ENCODE results near the gene RSPH6A.
A peak's percentile ranks its signal among the peaks of the same experiment; 100 is the strongest.

RSPH6A gene

DNA sequence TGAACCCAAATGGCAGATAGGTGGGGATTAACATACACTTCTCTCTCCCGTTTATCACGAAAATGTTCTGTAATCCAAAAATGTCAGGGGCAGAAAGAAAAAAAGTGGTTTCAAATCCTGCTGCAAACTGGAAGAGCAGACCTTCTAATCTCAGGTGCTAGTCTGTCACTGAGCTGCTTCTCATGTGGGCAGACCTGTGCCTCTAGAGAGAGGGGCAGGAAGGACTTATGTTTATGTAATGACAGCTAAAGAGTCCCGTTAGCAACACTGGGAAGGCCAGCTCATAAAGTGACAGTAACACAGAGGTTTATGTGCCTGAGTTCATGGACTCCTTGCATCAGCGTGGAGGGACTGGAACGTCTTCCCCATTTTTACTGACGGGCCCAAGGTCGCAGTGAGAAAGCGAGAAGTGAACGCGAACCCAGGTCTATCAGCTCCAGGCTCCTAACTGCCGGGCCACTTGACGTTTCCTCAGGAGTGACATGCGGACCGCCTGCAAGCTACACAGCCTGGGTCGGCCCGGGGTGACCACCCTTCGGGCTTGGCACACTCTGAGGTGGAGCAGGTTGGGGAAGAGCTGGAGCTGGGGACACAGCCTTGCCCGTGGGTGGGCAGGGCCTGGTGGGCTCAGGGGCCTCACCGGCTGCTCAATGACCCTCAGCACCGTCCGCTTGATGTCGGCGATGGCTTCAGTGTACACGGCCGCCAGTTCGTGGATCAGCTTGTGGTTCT lies 9.6 kb upstream of the RSPH6A start:
- no peak for DNase-seq

DNA sequence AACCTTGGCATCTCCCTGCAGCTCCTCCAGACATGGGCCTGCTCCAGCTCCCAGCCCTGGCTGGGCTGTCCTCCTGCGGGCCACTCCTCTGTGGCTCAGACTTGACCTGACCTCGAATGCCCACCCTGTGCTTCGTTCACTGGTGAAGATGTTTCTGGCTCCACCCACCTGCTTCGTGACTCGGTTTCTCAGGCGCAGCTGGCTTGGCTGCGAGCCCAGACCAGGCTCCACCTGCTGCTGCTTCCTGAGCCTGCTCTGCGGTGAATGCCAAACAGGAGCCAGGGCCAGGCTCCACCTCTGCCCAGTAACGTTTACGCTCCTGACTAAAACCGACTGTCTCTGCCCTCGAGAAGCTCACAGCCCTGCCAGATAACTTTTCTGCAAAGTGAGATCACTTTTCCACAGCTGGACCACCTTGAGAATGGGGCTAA lies 8.9 kb upstream of the RSPH6A start:
- peak; percentile 18 for DNase-seq

DNA sequence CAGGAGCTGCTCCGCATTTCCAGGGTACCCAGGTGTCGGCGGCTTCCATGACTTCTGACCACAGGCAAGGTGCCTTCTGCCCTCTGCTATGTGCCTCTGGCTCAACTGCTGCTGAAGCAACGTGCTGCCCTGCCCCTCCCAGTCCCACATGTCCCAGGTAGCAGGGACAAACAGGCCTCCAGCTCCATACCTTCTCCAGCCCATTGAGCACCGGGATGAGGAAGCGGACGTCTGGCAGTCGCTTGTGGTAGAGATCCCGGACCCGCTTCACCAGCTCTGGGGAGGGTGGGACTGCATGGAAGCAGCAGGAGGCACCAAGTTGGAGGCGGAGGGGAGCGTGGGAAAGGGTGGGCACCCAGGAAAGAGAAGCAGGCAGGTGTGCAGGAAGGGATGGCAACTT lies 8.1 kb upstream of the RSPH6A start:
- DNase-seq = no peak

DNA sequence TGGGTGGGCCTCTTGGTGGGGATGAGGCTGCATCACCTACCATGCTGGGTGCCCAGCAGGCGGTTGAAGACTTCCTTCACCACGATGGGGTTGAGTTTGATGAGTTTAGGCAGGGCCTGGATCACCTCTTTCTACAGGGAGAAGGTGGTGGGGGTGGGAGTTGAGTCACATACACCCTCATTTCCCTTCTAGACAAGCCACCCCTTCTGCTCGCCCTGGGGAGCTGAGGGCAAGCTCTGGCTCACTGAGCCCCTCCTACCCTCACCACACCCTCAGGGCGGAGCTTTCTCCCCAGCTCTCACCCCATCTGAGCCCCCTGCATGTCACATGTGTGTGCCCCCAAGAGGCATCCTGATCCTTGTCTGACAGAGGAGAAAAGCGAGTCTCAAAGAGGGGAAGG lies 7.6 kb upstream of the RSPH6A start:
- no peak for DNase-seq

DNA sequence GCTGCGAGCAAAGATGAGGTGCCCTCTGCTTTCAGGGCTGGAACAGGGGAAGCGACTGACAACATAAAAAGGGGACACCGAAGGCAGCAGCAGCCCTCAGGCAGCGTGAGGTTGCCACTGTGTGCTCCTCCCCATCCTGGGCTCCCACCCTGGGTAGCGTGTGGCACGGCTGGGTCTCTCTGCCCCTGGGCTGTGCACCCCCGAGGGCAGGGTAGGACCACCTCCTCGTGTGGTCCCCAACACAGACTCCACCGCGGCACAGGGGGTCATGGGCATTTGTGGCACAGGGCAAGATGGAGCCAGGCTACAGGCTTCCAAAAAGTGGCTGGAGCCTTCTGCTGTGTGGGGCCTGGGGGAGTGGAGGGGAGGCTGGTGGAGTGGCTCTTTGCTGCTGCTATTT lies 6.5 kb upstream of the RSPH6A start:
- no peak for DNase-seq

DNA sequence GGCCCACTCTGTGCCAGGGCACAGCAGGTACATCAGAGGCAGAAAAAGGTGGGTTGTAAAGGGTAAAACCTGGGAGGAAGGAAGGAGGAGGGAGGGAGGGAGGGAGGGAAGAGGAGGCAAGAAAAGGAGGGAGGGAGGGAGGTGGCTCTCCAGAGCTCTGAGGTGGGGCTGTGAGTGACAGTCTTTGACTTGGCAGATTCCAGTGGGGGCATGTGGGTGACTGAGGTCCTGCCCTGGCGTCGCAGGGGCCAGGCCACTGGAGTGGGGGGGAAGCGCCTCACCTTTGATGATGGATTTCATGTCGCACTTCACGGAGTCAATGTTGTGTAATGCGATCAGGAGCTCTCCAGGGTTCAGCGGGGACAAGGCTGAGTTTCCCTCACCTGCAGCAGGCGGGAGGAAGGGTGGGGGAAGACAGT lies 6.0 kb upstream of the RSPH6A start:
- DNase-seq = no peak

DNA sequence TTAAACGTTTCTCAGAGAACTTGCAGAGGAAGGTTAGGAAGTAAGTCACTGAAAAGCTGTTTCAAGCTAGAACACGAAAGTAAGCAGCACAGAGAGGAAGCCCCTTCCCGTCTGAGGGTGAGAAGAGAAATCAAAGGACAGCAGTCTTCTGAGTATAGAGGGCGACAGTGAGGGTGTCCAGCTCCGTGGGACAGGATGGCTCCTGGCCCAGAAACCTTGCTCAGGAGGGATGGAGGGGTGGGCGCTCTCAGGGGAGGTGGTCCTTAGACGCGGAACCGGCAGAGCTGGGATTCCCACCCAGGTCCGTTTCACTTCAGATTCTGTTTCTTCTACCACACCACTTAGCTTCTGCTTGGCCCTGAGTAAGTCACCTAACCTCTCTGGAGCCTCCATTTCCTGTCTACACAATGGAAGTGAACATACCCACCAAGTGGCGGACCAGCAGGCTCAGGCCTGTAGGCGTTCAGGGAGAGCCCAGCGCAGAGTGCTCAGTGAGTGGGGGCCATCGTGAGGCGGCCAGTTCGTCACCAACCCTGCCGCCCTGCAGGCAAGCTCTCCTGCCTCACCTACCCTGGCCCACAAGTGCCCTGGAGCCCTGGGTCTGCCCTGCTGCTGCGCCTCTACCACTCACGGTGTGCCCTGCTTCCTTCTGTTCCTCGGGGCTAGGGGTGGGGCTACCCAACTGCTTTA lies 5.5 kb upstream of the RSPH6A start:
- no peak for DNase-seq

DNA sequence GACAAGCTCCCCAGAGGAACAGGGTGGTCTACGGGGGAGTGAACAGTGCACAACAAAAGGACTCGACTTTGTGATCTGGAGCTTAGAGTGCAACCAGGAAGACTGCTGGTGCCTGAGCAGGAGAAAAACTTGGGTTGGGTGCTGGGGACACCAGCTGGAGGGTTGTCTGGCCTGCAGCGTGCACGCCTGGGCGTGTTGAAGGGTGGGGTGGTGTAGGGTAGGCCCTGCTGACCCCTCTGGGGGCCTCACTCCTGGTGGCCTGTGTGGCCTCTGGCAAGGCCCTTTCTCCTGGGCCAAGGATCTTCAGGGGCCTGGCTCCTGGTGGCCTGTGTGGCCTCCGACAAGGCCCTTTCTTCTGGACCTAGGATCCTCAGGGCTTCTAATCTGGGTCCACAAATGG lies 4.7 kb upstream of the RSPH6A start:
- DNase-seq = no peak

DNA sequence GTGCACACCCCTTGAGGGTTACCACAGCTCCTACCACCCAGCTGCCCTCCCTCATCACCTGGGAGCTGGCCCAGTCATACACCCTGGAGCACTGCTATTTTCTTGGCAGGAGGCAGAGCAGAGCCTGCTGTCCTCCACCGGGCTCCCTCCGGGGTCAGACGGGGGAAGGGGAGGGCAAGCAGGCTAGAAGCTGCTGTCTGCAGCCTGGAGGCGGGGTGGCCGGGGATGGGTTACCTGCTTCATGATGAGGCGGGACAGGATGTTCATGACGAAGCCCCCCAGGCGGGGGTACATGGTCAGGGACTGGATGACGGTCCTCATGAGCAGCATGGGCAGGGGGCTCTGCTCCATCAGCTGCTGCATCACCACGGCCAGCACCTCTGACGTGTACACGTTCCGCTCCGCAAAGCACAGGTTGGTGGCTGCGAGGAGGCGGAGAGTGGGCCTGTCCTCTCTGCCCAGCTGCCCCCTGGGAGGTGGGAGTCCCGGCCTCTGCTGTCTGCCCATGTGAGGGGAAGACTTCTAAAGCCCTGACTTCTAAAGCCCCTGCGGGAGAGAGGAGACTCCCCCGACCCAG lies 2.7 kb upstream of the RSPH6A start:
- no peak for DNase-seq

DNA sequence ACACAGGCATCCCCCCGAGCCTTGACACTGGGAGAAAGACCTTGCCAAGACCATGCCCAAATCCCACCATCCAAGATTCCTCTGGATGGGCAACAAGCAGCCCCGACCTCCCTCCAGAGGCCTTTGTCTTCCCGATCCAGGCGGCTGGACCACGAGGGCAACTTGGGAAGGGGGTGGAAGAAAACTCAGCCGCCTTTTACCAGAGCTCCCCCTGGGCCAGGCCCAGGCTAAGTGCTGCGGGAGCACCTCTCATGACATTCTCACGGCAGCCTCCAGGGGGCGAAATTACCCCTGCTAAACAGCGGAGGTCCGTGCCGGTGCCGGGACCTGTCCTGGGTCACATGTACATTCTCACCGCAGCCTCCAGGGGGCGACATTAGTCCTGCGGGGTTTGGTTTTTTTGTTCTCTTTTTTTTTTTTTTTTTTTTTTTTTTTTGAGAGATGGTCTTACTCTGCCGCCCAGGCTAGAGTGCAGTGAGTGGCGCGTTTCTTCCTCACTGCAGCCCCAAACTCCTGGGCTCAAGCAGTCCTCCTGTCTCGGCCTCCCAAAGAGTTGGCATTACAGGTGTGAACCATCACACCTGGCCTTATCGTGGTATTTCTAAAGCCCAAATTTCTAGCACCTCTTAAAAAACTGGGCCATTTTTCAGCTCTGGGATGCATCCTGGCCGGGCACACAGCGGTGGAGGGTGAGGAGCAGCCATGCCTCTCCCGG lies 2.1 kb upstream of the RSPH6A start:
- DNase-seq = no peak

DNA sequence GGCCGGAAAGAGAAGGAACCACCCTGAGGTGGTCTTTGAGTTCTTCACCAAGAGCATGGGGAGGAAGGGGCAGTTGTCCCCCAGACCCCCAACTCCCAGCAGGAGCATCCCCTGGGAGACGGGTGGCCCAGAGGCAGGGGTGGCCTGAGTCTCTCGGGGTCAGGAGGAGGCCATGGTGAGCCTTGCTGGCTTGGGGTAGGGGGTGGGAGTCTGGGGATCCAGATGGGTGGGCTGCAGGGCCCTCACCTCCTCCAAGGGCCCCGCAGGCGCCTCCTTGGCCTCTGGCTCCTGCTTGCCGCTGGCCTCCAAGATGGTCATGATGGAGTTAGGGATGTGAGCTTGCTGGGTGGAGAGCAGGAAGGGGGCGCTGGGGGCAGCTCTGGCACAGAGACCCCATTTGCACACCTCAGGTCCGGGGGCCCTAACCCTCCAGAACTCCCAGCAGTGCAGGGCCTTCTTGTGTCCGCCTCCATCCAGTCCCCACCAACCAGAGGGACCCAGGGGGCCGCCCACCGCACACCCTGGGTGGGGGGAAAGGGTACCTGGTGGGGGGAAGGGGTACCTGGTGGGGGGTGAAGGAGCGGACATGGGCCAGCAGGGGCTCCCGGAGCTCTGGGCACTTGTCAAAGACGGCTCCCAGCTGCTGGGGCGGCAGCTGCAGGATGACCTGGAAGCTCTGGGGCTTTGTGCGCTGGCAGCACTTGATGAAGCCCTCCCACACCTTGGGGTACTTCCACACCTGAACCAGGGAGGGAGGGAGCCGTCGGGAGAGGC lies 1.3 kb upstream of the RSPH6A start:
- no peak for DNase-seq

DNA sequence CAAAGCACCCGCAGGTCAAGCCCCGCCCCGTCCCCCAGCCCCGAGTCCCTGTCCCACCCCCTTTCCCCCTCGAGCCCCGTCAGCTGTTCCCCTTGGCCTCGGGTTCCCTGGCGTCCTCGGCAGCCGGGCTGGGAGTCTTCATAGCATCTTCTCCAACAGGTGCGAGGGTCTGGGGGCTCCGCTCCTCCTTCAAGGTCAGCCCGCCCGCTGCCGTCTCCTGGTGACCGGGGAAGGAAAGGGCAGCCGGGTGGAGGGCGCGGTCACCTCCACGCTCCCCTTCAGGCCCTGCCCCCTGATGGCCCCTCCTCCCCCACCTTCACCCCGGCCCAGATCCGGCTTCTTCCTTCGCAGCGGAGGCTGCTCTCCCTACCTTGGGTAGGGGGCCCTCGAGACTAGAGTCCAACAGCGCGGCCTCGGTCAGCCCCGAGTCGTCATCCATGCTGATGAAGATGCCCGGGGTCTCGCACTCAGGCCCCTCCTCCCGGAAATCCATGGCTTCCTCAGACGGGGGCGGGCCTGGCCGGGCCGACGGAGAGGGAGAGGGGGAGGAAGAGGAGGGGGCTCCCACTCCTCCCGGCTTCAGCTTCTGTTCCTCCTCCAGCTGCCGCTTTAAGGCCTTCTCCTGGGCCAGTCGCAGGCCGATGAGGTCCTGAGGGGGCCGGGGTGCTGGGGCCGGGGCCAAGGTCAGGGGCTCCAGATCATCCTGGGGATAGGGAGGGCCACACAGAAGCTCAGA lies 541 bp upstream of the RSPH6A start:
- no peak for DNase-seq

DNA sequence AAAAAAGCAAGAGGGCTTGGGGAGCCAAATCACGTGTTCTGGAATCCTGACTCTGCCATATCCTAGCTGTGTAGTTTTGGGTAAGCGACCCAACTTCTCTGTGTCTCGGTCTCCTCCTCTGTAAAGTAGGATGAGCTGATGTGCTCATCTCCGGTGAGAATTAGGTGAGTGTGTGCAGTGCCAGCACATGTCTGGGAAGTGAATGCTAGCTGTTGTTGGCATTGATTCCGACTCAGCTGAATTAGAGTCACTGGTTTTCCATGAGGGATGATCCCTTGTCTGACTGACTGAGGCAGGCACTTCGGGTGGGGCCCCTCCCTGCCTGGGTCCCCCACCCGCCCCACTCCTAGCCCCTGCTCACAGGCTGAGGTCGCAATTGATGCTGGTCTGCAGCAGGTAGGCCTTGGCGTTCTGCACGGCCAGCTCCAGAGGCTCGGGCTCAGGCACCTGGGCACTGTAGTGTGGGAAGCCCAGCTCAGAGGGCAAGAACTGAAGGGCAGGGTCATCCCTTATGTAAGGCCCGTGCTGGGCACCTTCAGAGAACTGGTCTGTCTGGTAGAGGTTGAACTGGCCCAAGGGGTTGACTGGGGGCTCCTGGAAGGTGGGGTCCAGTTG lies 835 bp downstream of the RSPH6A start:
- DNase-seq = no peak

DNA sequence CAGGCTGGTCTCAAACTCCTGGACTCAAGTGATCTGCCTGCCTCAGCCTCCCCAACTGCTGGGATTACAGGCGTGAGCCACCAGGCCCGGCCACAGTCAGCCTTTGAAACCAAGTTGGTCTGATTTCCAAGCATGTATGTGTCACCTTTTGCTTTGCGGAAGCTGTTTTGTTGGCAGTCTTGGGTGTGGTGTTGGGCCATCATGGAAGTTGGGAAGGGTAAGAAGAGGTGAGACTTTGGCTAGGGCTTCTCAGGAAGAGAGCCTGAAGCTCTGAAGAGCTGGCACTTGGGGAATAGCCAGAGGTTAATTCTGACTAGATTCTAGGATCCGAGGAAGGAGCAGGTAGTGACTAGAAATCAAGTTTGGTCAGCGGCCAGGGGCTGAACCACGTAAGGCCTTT lies 2.8 kb downstream of the RSPH6A start:
- DNase-seq = no peak

DNA sequence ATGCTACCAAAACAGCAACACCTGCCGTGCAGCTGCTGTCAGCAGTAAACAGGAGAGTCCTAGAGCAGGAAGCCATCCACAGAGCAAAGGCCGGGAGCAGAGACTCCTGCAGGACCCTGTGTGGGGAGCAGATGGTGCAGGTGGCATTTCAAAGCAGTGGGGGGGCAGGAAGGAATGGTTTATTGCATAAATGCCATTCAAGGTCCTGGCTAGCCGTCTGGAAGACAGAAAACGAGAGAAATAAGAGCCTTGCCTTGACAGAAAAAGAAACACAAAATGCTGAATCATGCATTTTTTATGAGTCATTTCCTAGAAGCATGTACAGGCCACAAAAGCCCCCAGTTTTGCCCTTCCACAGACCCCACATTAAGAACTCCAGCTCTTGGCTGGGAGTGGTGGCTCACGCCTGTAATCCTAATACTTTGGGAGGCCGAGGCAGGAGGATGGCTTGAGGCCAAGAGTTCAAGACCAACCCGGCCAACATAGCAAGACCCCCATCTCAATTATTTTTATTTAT lies 5.4 kb downstream of the RSPH6A start:
- no peak for DNase-seq

DNA sequence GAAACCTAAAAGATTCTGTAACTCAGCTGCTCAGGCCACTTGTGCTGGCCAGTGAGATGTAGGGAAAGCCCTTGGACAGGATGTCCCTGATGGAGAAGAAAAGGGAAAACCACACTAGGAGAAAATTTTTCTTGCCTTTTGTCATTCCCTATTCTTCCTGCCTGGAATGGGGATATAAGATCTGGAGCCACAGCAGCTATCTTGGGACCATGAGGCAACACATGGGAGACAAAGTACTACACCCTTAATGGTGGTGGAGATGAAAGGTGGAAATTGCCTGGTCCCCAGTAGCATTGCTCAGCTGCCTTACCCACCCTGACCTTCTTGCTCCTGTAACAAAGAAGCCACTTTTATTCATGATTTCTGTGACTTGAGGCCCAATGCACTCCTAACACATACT lies 9.4 kb downstream of the RSPH6A start:
- no peak for DNase-seq

DNA sequence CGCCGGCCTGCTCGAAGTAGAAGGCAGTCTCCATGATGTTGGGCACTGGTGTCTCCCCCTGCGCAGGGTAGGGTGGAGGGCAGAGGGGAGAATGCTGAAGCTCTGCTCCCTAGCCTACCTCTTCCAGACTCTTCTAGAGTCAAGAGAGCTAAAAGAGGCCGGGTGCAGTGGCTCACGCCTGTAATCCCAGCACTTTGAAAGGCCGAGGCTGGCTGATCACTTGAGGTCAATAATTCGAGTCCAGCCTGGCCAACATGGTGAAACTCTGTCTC lies 10.2 kb downstream of the RSPH6A start:
- no peak for DNase-seq

DNA sequence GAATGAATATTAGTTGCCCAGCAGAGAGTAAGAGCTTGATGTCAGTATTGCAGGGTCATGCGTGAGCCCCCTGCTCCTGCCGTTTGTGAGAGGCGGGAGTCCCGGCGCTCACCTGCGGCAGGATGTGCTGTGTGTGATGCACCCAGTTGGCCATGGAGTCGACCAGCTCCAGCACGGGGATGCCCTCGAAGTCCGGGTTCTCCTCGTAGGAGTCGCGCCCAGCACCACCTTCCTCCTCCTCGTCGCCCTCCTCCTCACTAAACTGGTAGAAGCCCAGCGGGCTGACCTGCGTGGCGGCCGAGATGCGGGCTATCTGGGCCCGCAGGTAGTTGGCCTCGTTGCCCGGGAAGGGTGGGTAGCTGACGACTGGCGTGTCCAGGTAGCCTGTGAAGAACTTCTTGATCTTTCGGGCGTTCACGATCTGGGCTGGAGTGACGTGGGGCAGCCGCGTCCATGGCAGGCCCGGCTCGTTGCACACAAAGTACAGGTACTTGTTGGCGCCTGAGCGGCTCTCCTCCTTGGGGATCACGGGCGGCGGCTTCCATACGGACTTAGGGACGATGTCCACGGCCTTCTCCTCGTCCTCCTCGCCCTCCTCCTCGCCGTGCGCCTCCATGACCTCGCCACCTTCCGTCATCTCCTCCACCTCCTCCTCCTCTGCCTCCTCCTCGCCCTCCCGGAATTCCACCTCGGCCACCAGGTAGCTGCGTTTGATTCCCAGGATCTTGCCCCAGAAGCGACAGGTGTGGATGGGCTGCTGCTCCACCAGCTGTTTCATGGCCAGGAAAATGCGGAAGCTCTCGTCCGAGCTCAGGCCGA lies 10.8 kb downstream of the RSPH6A start:
- no peak for DNase-seq

DNA sequence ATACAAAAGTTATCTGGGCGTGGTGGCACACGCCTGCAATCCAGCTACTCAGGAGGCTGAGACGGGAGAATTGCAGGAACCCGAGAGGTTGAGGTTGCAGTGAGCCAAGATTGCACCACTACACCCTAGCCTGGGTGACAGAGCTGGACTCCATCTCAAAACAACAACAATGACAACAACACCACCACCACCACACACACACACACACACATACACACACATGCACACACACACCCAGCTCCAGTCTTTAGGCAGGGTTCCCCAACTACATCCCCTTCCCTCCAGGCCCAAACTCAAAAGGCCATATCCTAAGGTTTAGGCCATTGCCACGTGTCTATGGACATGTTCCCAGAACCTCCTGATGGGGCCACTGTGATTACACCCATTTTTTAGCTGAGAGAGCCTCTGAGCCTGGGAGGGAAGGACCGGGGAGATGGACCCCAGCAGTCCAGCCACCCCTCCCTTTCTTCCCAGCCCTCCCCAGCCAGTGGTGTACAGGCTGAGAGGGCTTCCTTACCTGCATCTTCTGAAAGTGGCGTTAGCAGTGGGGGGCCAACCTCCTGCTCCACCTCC lies 13.4 kb downstream of the RSPH6A start:
- no peak for DNase-seq

DNA sequence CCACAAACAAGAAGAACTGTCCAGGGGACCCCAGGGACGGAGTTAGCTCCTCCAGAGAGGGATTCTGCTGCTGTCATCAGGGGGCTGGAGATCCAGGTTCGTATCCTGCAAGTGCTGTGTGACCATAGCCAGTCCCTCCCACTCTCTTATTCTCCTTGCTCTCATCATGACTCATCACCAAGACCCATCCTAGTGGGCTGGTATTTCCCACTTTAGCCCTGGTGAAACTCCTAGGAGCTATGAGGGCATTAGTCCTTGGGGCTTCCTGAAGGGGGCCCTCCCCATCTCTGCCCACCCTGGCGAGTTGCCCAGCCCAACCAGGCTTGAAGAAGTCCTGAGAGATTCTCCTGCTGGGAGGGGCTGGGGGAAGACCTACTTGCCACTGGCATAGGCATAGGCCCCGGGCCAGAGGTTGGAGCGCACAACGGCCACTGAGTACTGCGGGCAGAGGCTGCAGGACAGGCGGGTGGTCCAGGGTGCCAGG lies 15.0 kb downstream of the RSPH6A start:
- DNase-seq = no peak

Data from NCI-H2081 treated with DMSO at 0.1 percent for 48 hours (cell line).